ENCODE results near the gene ZNF107.
"Not testable (repeated sequence)": the region's sequence is repeated elsewhere in the genome, so short reads cannot be mapped to it uniquely, and the experiment has no call there.

The ZNF107 gene

DNA sequence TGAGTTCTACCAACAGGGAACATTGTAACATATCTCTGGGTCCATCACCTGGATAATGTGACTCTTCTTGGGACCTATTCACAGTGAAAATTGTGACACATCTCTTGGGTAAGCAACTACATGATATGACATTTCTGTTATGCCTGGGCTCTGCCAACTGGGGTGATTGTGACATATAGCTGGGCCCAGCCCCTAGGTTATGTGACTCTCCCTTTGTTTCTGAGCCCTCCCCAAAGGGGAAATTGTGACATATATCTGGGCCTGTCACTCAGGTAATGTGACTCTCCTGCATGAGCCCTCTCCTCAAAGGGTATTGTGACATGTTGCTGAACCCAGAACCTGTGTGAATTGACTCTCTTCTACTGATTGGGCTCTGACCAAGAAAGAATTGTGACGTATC, 22.4 kb upstream of the ZNF107 start:
- DNase-seq (ENCODE audit: low spot score), result no peak

DNA sequence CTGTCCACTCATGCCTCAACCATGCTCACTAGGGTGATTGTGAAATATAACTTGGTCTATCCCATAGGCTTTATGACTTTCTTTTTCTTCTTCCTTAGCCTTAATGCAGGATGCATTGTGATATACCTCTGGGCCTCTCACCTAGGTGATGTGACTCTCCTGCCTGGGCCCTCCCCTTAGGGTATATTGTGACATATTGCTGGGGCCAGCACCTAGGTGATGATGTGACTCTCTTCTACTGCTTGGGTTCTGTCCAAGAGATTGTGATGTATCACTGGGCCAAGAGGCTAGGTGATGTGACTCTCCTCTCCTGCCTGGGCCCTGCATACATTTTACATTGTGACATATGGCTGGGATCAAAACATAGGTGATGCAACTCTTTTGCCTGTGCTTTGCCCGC, 14.7 kb upstream of the ZNF107 start:
- DNase-seq (ENCODE audit: low spot score), result no peak

GRCh38 chr7:64651632-64652165, 14.2 kb upstream of the ZNF107 start:
- DNase-seq (ENCODE audit: low spot score), result no peak

DNA sequence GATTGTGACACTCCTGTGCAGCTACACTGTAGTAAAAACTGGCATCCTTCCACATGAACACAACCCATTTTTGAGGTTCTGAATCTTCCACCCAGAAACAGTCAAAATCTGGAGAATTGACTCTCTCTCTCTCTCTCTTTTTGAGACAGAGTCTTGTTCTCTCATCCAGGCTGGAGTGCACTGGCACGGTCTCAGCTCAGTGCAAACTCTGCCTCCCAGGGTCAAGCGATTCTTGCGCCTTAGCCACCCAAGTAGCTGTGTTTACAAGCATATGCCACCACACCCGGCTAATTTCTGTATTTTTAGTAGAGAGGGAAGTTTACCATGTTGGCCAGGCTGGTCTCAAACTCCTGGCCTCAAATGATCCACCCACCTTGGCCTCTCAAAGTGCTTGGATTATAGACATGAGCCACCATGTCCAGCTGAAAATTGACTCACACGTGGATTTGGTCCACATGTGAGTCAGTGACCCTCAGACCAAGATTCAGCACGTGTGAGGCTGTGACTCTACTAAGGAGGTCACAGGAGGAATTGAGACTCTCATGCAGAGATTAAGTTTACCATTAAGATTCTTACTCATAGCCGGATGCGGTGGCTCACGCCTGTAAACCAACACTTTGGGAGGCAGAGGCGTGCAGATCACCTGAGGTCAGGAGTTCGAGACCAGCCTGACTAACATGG, 12.1 kb upstream of the ZNF107 start:
- no peak for DNase-seq (ENCODE audit: low spot score)

DNA sequence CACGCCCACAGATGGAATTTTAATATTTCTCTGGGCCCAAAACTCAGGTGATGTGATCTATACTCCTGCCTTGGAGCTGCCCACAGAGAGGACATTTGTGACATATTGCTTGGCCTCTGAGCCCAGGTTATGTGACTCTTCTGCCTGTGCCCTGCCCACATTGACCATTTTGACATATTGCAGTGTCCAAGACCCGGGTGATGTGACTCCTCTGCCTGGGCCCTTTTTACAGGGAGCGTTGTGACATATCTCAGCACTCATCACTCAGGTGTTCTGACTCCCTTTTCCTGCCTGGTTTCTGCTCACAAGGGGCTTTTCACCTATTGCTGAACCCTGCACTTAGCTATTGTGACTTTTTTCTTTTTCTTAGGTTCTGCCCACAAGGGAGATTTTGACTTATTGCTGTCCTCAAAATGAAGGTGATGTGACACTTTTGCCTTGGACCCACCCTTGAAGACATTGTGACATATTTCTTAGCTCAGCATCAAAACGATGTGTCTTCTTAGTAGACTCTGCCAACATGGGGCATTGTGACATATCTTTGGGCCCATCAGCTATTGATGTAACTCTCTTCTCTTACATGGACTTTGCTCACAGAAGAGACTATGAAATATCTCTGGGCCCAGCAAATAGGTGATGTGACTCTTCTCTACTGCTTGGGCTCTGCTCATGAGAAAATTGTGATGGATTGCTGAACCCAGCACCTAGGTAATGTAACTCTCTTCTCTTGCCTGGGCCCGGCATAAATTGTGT, 11.0 kb upstream of the ZNF107 start:
- DNase-seq (ENCODE audit: low spot score), result no peak

GRCh38 chr7:64655811-64656210, 10.1 kb upstream of the ZNF107 start:
- DNase-seq (ENCODE audit: low spot score), result no peak

- DNase-seq (ENCODE audit: low spot score), result no peak
Measured at GRCh38 chr7:64656489-64656888, 9.4 kb upstream of the ZNF107 start.

GRCh38 chr7:64662091-64662490, 3.8 kb upstream of the ZNF107 start:
- not testable (repeated sequence) for DNase-seq (ENCODE audit: low spot score)

GRCh38 chr7:64666663-64667050, 724 bp downstream of the ZNF107 start:
- no peak for DNase-seq (ENCODE audit: low spot score)

- DNase-seq (ENCODE audit: low spot score), result peak; percentile 9
Measured at GRCh38 chr7:64667311-64667710, 1.4 kb downstream of the ZNF107 start.

DNA sequence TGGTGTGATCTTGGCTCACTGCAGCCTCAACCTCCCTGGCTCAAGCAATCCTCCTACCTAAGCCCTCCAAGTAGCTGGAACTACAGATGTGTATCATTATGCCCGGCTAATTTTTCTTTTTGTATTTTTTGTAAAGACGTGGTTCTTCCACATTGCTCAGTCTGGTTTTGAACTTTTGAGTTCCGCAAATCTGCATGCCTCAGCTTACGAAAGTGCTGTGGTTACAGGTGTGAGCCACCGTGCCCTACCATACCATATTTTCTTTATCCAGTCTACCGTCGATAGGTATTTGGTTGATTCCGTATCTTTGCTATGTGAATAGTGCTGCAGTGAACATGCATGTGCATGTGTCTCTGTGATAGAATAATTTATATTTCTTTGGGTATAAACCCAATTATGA, 6.5 kb downstream of the ZNF107 start:
- no peak for DNase-seq (ENCODE audit: low spot score)

DNA sequence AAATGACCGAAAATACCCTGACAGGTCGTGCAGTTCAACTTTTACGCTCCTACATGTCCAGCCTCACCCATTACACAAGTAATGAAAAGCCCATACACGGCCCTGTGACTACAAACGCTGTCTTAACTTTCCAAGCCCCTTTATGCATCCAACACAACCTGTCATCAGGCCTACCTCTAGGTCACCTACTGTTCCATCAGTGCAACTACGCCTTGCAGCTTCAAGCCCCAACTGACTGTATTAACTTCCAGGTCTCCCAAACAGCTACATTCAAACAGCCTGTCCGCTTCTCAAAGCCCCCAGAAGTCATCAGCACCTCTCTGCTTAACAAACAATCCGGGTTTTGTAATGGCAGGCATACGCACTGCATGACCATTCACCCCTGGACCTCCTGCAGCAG, 19.2 kb downstream of the ZNF107 start:
- DNase-seq (ENCODE audit: low spot score), result no peak

DNA sequence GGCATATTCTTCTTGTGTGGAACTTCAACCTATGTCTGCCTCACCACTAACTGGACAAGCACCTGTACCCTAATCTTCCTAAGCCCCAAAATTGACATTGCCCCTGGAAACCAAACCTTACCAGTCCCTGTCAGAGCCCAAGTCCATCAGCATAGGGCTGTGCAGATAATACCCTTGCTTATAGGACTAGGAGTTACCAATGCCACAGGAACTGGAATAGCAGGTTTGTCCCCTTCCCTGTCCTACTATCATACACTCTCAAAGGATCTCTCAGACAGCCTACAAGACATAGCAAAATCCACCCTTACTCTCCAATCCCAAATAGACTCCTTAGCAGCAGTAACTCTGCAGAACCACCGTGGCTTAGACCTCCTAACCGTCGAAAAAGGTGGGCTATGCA, 19.8 kb downstream of the ZNF107 start:
- no peak for DNase-seq (ENCODE audit: low spot score)

DNA sequence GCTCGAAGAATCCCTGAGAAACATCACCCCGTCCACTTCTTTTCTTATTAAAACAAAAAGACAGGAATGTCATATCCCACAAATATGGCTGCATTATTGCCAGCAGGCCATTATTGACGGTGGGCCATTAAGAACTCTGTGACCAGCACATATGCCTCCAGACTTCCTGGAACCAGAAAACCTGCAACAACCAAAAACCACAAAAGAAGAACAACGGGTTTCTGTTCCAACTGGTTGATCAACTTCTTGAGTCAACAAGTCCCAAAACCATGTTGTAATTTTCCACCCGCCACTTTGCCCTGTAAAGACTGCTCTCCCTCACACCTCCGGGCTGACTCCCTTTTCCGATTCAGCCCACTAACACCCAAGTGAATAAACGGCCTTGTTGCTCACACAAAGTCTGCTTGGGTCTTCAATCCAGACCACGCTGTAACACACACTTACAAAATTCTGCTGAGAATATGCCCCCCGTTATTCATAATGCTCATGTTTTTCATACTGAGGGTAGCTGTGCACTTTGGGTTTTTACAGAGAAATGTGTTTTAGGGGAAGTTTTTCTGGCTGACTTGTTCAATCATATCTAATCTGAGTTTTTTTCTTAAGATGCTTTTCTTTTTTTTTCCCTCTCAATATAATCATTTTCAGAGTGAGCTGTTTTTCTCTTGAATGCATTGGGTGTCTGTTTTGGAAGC, 20.7 kb downstream of the ZNF107 start:
- no peak for DNase-seq (ENCODE audit: low spot score)

DNA sequence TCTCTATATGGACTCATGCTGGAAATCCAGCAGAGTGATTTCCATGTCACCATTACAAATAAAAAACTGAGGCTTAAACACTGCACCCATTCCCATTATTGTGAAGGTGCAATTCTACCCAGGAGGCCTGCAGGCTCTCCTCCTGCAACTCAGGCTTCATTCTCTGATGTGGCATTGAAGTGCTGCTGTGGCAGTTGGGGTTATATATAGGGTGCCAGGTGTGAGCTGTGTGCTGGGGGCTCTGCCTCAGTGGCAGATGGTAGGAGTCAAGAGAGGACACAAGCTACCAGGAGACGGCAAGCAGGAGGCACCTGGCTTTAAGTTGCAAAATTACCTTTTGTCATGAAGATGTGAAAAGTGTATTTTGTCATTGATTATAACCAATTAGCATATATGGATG, 21.3 kb downstream of the ZNF107 start:
- DNase-seq (ENCODE audit: low spot score), result no peak

DNA sequence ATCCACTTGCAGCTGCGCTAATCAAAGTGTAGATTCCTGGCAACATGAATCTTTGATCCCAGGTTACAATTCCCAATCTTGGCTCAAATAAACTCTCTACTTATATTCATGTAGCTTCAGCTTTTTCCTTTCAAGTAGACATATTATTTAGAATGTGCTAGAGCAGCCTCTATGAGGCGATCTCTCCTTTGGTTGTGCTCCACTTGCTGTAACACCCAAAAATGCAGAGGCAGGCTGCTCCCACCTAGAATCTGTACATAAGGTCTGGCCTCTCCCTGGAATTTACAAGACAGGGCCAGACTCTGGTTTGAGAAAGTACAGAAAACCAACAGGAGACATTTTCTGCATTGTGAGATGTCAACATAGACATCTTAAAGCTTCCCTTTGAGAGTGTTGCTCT, 23.1 kb downstream of the ZNF107 start:
- no peak for DNase-seq (ENCODE audit: low spot score)

DNA sequence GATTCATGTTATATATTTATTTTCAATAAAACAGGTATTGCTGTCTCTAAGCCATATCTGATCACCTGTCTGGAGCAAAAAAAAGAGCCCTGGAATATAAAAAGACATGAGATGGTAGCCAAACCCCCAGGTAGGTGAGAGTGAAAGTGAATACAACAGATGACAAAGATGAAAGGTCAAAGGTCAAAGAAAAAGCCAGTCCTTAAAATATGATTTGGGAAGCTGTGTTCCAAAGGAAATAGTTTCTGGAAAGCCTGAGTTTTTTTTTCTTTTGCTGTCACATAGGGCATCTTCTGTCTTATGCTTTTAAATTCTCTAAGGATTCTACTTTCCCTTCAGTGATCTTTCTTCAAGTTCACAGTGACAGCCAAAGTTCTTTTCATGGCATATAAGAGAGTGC, 25.9 kb downstream of the ZNF107 start:
- no peak for DNase-seq (ENCODE audit: low spot score)

- not testable (repeated sequence) for DNase-seq (ENCODE audit: low spot score)
Measured at GRCh38 chr7:64697863-64698262, 31.9 kb downstream of the ZNF107 start.

- no peak for DNase-seq (ENCODE audit: low spot score)
Measured at GRCh38 chr7:64706625-64707292, 40.8 kb downstream of the ZNF107 start.

GRCh38 chr7:64717896-64718295, 52.0 kb downstream of the ZNF107 start:
- DNase-seq (ENCODE audit: low spot score), result not testable (repeated sequence)

GRCh38 chr7:64729089-64729848, 63.3 kb downstream of the ZNF107 start:
- DNase-seq (ENCODE audit: low spot score), result no peak
